GM12878 (cell line): ENCODE measurements around the gene PRRC2B. TPM values are rescaled to one million over a fixed set of nuclear protein-coding genes. Genes with fewer than 3 reads are reported as not detected.

Experiments used
- ATAC-seq: fragments of 200-7000 bp; cut with Tn5 transposase; 3 replicates; pipeline ENCODE4 v1.9.1; 2020; ENCODE audit warnings: mild to moderate bottlenecking, moderate library complexity
- BruUV-seq: library from RNA; stranded (reverse); fragments of 400-500 nt; replicated peaks from 2 replicates; lab custom pipeline; 2021; lab: Mats Ljungman, UMichigan
- CTCF ChIA-PET: fragments of 300-600 bp; sonication (Branson Sonifier 250); formaldehyde crosslinking; extraction: SDS; loops from one replicate; lab custom pipeline; 2021; ENCODE audit warnings: inconsistent platforms; lab: Yijun Ruan, JAX
- POLR2A ChIA-PET: fragments of 350-600 bp; formaldehyde crosslinking; extraction: SDS; loops from one replicate; lab custom pipeline; 2021; ENCODE audit warnings: inconsistent platforms; lab: Charles Lee
- RAD21 ChIA-PET: fragments of 300-600 bp; sonication (Branson Sonifier 250); formaldehyde crosslinking; loops from one replicate; lab custom pipeline; 2023; ENCODE audit warnings: antibody characterized with exemption; ENCODE audit not compliant: unreplicated experiment; lab: Charles Lee
- SMC1A ChIA-PET: fragments of 300-600 bp; sonication (Branson Sonifier 250); formaldehyde crosslinking; loops from one replicate; lab custom pipeline; 2023; ENCODE audit not compliant: unreplicated experiment, uncharacterized antibody; lab: Charles Lee
- DNase-seq: peaks from one replicate; pipeline ENCODE4 v3.0.0-alpha.2; 2011; ENCODE audit warnings: low read depth, low spot score
- FAIRE-seq: peaks from 3 replicates; lab custom pipeline; 2011; peaks lifted over from hg19 to GRCh38; lab: Jason Lieb, UNC
- H2AFZ ChIP-seq: 2 replicates; pipeline ENCODE4 v1.6.0; 2011; ENCODE audit warnings: low read depth, low read length, control low read depth; ENCODE audit not compliant: control insufficient read depth
- H3K27ac ChIP-seq: 2 replicates; pipeline ENCODE4 v1.5.1; 2011; ENCODE audit warnings: control low read depth; ENCODE audit not compliant: control insufficient read depth, insufficient read depth
- H3K27me3 ChIP-seq, 2 experiments: replicated peaks in 1 of 2; 2 replicates each; pipeline versions ENCODE4 v1.6.0 to v1.6.1; 2011; ENCODE audit warnings: low read length in 1 of 2; ENCODE audit not compliant: control insufficient read depth in 2 of 2, insufficient read depth in 2 of 2
- H3K36me3 ChIP-seq, 2 experiments: 2 replicates each; pipeline ENCODE4 v1.5.1; 2011; ENCODE audit warnings: low read length in 1 of 2; ENCODE audit not compliant: control insufficient read depth in 2 of 2, insufficient read depth in 2 of 2
- H3K4me1 ChIP-seq: 2 replicates; pipeline ENCODE4 v1.6.1; 2011; ENCODE audit warnings: mild to moderate bottlenecking, low read length, moderate library complexity, mixed read lengths; ENCODE audit not compliant: control insufficient read depth, insufficient read depth
- H3K4me2 ChIP-seq: 2 replicates; pipeline ENCODE4 v1.6.0; 2011; ENCODE audit warnings: control low read depth; ENCODE audit not compliant: control insufficient read depth, insufficient read depth
- H3K4me3 ChIP-seq: fragments of 200-600 bp; sonication (generic); 2 replicates; pipeline ENCODE4 v1.5.1; 2016
- H3K79me2 ChIP-seq: 2 replicates; pipeline ENCODE4 v1.6.0; 2011; ENCODE audit warnings: low read length; ENCODE audit not compliant: control insufficient read depth, insufficient read depth
- H3K9ac ChIP-seq: 2 replicates; pipeline ENCODE4 v1.8.0; 2011; ENCODE audit warnings: low read length, control low read depth, mixed read lengths; ENCODE audit not compliant: control insufficient read depth, insufficient read depth
- H3K9me3 ChIP-seq: replicated peaks from 3 replicates; pipeline ENCODE4 v1.5.1; 2011; ENCODE audit warnings: mild to moderate bottlenecking, low read length; ENCODE audit not compliant: control insufficient read depth, insufficient read depth
- H4K20me1 ChIP-seq: 2 replicates; pipeline ENCODE4 v1.6.0; 2011; ENCODE audit not compliant: control insufficient read depth, insufficient read depth
- JUNB ChIP-seq: IDR thresholded peaks from 2 replicates; pipeline ENCODE4 v1.6.1; 2016; ENCODE audit warnings: antibody characterized with exemption, mild to moderate bottlenecking
- PML ChIP-seq: IDR thresholded peaks from 2 replicates; pipeline ENCODE4 v1.6.1; 2012; ENCODE audit warnings: low read length, inconsistent platforms
- RCOR1 ChIP-seq: conservative IDR thresholded peaks from 2 replicates; pipeline ENCODE4 v1.6.1; 2012; ENCODE audit warnings: low read depth, low read length, improper control_type of control experiment
- RUNX3 ChIP-seq: IDR thresholded peaks from 2 replicates; pipeline ENCODE4 v1.6.1; 2012; ENCODE audit warnings: low read length, inconsistent platforms
- SP1 ChIP-seq: IDR thresholded peaks from one replicate; pipeline ENCODE4 v1.6.1; 2011; ENCODE audit warnings: low read depth, low read length
- WGBS: methylation state at CpG from one replicate; pipeline ENCODE4 v1.1.6; 2016; ENCODE audit warnings: low lambda C conversion rate; ENCODE audit not compliant: insufficient replicate concordance, insufficient coverage; ENCODE audit errors: missing lambda C conversion rate; 5-methylcytosine and 5-hydroxymethylcytosine counted together
- in situ Hi-C: fragments of 300-500 bp; cut with MboI; formaldehyde crosslinking; loops from 9 replicates; pipeline ENCODE4 v1.14.3; 2018; ENCODE audit warnings: mixed read lengths
- intact Hi-C: fragments of 100-400 bp; cut with micrococcal nuclease; formaldehyde crosslinking; loops from one replicate; pipeline ENCODE4 v1.14.2; 2022; ENCODE audit not compliant: unreplicated experiment
- polyA plus RNA-seq, 11 experiments: library from polyadenylated mRNA; depleted of rRNA in 4 of 11; unstranded in 6 of 11; stranded (reverse) in 5 of 11; fragments of >200 nt; fragmentation: Nextera tagmentation in 4 of 11; fragmentation: Illumina TruSeq in 1 of 11; extraction: Ambion mirVana in 4 of 11; extraction: Trizol in 1 of 11; gene quantifications; 1 replicate in 1 of 11; 2 replicates in 10 of 11; pipeline versions ENCODE4 v1.2.1 to v1.2.3, GENCODE V29; 2011 to 2016; ENCODE audit warnings: inconsistent platforms in 2 of 11, missing spikeins in 2 of 11, low read depth in 1 of 11
- total RNA-seq, 4 experiments: library from RNA; depleted of rRNA in 3 of 4; stranded (reverse); fragments of >200 nt in 3 of 4; fragmentation: Illumina TruSeq in 1 of 4; extraction: Trizol in 1 of 4; gene quantifications; 2 replicates each; pipeline versions ENCODE4 v1.2.1 to v1.2.3, GENCODE V29; 2013 to 2021
- TF ChIP-seq, protein P1 (sequence below): fragments of 450-650 bp; IDR thresholded peaks from 2 replicates; pipeline ENCODE4 v1.6.1; 2017; ENCODE audit warnings: low read depth, mild to moderate bottlenecking, moderate library complexity
- TF ChIP-seq, protein P2 (sequence below): fragments of 450-650 bp; IDR thresholded peaks from 2 replicates; pipeline ENCODE4 v1.6.1; 2017; ENCODE audit warnings: borderline replicate concordance
- TF ChIP-seq, protein P3 (sequence below): fragments of 450-650 bp; IDR thresholded peaks from 2 replicates; pipeline ENCODE4 v1.6.1; 2017; ENCODE audit warnings: mild to moderate bottlenecking, moderate library complexity
- TF ChIP-seq, protein P4 (sequence below): fragments of 450-650 bp; formaldehyde crosslinking; IDR thresholded peaks from 2 replicates; pipeline ENCODE4 v1.4.0; 2020; ENCODE audit warnings: mild to moderate bottlenecking, moderate library complexity

Gene PRRC2B
- total and polyA plus RNA-seq, 10 of the 15 experiments (the other 5 are each of a cell fraction or from before 2014, with no cell fraction given): 0.84 to 155 (median 28.7) TPM

DNA sequence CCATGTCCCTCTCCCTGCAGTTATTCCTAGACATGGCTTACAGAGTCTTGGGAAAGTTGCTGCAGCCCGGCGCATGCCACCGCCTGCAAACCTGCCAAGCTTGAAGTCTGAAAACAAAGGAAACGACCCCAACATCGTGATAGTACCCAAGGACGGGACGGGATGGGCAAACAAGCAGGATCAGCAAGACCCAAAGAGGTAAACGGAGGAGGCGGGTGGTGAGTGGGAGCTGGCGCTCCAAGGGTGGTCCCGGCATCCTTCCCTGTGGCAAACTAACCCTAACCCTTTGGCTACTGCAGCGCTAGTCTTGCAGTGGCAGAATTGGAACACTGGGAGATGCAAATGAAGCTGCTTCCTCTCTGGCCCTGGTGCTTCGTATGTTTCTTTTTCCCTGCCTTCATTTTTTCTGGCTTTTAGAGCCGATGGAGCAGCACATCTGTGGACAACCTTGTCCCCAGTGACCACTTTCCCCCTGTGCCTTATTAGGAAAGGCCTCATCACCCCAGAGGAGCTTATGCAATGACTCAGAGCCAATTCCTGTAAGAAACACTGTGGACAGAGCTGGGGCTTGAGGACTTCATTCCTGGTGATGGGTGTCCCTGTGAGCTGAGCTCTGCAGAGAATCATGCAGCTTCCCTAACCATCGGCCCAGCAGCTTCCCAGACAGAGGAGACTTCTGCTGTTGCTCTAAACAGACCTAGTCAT is 38.9 kb downstream of the PRRC2B start:
- ChIA-PET POLR2A (interaction anchor here (1.3 kb wide), 1 partner anchor 60 kb away, joined by 5 read pairs; no protein-coding TSS in a partner anchor), RAD21 (no interaction called here), SMC1A (interaction anchor here (1.0 kb wide), 1 partner anchor 14 kb away, joined by 4 read pairs; no protein-coding TSS in a partner anchor), CTCF (interaction anchor here (0.8 kb wide), 1 partner anchor 40 kb away, joined by 3 read pairs; no protein-coding TSS in a partner anchor)
- in situ Hi-C loops (no loop called here), intact Hi-C loops (no loop called here)
- 95% methylated on average over 15 of the region's 15 CpGs for WGBS
- no peak for FAIRE-seq
- H3K9me3 ChIP-seq: no peaks in the 10 kb centered on the region
- H2AFZ ChIP-seq: no peak overlapping the region
- peaks cover 24% of the 10 kb centered on the region for H3K79me2 ChIP-seq
- H4K20me1 ChIP-seq: peaks cover 3% of the 10 kb centered on the region; the same call in 1 of the 2 replicates
- TF ChIP-seq JUNB (no peak), PML (no peak), SP1 (no peak), RUNX3 (no peak), RCOR1 (no peak)
- TF ChIP-seq, protein P1, sequence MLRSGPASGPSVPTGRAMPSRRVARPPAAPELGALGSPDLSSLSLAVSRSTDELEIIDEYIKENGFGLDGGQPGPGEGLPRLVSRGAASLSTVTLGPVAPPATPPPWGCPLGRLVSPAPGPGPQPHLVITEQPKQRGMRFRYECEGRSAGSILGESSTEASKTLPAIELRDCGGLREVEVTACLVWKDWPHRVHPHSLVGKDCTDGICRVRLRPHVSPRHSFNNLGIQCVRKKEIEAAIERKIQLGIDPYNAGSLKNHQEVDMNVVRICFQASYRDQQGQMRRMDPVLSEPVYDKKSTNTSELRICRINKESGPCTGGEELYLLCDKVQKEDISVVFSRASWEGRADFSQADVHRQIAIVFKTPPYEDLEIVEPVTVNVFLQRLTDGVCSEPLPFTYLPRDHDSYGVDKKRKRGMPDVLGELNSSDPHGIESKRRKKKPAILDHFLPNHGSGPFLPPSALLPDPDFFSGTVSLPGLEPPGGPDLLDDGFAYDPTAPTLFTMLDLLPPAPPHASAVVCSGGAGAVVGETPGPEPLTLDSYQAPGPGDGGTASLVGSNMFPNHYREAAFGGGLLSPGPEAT: no peak
- TF ChIP-seq, protein P2, sequence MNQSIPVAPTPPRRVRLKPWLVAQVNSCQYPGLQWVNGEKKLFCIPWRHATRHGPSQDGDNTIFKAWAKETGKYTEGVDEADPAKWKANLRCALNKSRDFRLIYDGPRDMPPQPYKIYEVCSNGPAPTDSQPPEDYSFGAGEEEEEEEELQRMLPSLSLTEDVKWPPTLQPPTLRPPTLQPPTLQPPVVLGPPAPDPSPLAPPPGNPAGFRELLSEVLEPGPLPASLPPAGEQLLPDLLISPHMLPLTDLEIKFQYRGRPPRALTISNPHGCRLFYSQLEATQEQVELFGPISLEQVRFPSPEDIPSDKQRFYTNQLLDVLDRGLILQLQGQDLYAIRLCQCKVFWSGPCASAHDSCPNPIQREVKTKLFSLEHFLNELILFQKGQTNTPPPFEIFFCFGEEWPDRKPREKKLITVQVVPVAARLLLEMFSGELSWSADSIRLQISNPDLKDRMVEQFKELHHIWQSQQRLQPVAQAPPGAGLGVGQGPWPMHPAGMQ: no peak
- TF ChIP-seq, protein P3, sequence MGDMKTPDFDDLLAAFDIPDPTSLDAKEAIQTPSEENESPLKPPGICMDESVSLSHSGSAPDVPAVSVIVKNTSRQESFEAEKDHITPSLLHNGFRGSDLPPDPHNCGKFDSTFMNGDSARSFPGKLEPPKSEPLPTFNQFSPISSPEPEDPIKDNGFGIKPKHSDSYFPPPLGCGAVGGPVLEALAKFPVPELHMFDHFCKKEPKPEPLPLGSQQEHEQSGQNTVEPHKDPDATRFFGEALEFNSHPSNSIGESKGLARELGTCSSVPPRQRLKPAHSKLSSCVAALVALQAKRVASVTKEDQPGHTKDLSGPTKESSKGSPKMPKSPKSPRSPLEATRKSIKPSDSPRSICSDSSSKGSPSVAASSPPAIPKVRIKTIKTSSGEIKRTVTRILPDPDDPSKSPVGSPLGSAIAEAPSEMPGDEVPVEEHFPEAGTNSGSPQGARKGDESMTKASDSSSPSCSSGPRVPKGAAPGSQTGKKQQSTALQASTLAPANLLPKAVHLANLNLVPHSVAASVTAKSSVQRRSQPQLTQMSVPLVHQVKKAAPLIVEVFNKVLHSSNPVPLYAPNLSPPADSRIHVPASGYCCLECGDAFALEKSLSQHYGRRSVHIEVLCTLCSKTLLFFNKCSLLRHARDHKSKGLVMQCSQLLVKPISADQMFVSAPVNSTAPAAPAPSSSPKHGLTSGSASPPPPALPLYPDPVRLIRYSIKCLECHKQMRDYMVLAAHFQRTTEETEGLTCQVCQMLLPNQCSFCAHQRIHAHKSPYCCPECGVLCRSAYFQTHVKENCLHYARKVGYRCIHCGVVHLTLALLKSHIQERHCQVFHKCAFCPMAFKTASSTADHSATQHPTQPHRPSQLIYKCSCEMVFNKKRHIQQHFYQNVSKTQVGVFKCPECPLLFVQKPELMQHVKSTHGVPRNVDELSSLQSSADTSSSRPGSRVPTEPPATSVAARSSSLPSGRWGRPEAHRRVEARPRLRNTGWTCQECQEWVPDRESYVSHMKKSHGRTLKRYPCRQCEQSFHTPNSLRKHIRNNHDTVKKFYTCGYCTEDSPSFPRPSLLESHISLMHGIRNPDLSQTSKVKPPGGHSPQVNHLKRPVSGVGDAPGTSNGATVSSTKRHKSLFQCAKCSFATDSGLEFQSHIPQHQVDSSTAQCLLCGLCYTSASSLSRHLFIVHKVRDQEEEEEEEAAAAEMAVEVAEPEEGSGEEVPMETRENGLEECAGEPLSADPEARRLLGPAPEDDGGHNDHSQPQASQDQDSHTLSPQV: no peak
- TF ChIP-seq, protein P4, sequence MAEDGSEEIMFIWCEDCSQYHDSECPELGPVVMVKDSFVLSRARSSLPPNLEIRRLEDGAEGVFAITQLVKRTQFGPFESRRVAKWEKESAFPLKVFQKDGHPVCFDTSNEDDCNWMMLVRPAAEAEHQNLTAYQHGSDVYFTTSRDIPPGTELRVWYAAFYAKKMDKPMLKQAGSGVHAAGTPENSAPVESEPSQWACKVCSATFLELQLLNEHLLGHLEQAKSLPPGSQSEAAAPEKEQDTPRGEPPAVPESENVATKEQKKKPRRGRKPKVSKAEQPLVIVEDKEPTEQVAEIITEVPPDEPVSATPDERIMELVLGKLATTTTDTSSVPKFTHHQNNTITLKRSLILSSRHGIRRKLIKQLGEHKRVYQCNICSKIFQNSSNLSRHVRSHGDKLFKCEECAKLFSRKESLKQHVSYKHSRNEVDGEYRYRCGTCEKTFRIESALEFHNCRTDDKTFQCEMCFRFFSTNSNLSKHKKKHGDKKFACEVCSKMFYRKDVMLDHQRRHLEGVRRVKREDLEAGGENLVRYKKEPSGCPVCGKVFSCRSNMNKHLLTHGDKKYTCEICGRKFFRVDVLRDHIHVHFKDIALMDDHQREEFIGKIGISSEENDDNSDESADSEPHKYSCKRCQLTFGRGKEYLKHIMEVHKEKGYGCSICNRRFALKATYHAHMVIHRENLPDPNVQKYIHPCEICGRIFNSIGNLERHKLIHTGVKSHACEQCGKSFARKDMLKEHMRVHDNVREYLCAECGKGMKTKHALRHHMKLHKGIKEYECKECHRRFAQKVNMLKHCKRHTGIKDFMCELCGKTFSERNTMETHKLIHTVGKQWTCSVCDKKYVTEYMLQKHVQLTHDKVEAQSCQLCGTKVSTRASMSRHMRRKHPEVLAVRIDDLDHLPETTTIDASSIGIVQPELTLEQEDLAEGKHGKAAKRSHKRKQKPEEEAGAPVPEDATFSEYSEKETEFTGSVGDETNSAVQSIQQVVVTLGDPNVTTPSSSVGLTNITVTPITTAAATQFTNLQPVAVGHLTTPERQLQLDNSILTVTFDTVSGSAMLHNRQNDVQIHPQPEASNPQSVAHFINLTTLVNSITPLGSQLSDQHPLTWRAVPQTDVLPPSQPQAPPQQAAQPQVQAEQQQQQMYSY (CRISPR knock-in tag): no peak
- no peaks in the 10 kb centered on the region for H3K27me3 ChIP-seq
- no peak overlapping the region for H3K4me2 ChIP-seq
- DNase-seq: no peak
- no peak for ATAC-seq
- no TSS peak for BruUV-seq
- H3K4me1 ChIP-seq: no peaks in the 10 kb centered on the region
- no peak overlapping the region for H3K27ac ChIP-seq
- H3K36me3 ChIP-seq: peaks cover 29 to 34% of the 10 kb centered on the region in 2 experiments
- no peak overlapping the region for H3K9ac ChIP-seq
- no peak overlapping the region for H3K4me3 ChIP-seq
